ENCODE data around the gene MED15.
"Not testable (repeated sequence)": the region's sequence is repeated elsewhere in the genome, so short reads cannot be mapped to it uniquely, and the experiment has no call there.

Gene MED15

DNA sequence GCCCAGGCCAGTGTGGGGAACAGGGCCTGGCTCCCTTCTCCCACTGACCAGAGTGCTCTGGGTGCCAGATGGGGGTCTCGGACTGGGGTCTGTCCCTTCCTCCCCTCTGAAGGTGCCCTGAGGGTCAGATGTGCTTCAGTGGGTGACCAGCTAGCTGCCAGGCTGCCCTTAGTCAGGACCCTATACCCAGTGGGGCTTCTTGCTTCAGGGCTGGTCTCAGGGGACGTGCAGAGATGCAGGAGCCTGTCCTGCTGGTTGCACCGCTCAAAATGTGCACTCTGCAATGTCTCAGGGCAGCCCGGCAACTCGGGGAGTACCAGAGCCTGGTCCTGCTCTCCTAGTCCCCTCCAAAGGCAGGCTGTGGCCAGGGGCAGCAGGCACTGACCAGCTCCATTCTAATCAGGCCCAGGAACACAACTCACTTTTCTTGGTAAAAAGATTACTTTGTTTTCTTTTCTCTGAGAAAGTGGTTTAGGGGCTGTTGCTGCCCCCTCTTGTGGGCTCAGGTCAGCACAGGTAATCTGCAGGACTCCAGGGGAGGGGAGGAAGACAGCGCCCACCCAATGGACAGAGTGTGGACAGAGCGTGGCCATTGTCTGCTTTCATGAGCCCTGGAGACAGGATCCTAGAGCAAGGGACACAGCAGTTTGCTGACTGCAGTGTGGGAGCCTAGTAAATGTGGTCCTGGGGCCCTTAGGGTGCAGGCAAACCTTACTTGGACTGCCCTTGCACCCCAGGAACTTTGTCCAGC, 80.9 kb downstream of the MED15 start:
- no peak for TF ChIP-seq CTCF (IDR thresholded peaks at IDR 0.05)
- Histone ChIP-seq H3K27ac (no peak overlapping the region), H3K4me3 (no peak overlapping the region)
- DNase-seq (ENCODE audit: low spot score) = no peak

GRCh38 chr22:20588843-20589581, 81.6 kb downstream of the MED15 start:
- no peak for TF ChIP-seq CTCF (IDR thresholded peaks at IDR 0.05)
- H3K27ac ChIP-seq = no peak overlapping the region
- no peak for DNase-seq (ENCODE audit: low spot score)
- no peak overlapping the region for H3K4me3 ChIP-seq

DNA sequence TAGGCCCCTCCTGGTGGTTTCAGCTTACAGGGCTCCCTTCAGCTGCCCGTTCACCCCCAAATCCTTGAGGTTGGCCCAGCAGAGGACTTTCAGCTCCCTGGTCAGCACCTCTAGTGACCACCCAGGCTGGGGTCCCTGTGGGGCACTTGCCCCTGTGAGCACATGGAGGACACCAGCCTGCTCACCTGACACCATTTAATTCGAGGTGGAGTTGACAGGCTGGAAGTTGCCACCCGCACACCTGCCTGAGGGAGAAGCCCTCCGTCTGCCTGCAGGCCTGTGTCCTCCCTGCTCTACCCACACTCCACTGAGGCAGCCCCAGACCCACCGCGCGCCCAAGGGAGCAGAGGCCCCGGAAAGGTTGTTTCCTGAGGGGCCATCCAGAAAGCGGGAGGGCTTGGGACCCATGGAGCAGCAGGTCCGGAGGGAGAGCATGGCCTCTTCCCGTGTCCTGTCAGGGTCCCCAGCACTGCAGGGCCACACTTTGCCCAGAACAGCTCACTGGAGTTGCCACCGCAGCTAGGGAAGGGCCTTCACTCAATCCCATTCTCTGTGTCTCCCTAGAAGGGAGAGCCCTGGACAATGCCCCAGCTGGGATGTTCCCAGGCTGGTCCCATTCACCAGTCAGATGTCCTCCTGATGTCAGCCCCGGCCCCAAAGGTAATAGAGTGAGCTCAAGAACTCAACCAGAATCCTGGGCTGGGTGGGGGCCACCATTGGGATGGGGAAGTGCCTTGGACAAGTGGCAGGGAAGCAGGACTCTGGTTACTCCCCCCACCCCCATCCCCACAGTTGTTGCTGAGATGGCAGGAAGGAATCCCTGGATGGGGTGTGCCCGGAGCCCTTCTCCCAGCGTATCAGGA, 82.4 kb downstream of the MED15 start:
- Histone ChIP-seq H3K4me3 (no peak overlapping the region), H3K27ac (no peak overlapping the region)
- no peak for DNase-seq (ENCODE audit: low spot score)
- TF ChIP-seq CTCF (IDR thresholded peaks at IDR 0.05) = no peak

DNA sequence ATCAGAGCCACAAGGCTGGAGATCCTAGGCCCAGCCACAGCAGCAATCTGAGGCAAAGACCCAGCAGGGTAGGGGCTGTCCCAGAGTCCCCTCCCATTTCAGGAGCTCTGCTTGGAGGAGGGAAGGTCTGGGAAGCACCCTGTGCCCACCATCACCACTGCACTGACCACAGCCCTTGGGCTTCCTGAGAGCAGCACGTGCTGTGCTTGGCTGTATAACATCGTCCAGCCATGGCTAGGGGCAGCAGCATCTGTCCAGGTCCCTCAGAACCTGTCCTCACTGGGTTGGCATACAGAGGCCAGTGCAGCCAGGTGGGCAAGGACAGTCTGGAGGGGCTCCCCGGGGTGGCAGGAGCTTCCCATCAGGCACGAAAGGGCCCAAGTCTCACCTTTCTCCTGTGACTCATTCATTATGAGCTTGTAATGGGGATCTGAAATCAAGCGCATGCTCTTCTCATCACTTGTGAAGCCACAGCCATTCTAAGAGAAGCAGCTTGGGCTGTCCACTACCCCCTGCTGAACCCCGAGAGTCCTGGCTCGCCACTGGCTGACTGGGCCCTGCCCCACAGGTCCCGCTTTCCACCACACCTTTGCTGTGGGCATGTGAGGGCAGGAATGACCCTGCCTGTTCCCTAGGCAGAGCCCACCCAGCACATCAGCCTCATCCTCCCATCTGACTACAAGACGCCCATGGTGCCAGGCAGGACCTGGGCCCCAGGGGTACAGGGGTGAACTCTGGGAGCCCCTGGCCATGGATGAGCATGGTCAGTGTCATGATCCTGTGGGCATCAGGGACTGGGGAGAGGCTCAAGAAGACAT, 83.3 kb downstream of the MED15 start:
- Histone ChIP-seq H3K4me3 (no peak overlapping the region), H3K27ac (no peak overlapping the region)
- no peak for TF ChIP-seq CTCF (IDR thresholded peaks at IDR 0.05)
- DNase-seq (ENCODE audit: low spot score) = no peak

DNA sequence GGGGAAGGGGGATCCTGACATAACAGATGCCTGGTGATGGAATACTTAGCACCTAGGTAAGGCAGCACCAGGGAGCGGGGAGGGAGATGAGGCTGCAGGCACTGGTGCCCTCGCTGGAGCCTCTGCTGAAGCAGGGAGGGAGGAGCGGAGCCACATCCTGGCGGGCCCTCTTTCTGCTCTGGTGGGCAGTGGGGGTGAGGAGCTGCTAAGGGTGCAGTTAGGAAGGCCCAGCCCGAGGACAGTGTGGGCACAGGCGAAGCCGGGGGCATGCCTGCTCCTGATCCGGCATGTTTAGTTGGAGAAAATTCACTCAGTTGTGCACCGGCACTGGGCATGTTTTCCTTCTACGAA, 83.9 kb downstream of the MED15 start:
- H3K27ac ChIP-seq = no peak overlapping the region
- TF ChIP-seq CTCF (IDR thresholded peaks at IDR 0.05) = no peak
- DNase-seq (ENCODE audit: low spot score) = no peak

GRCh38 chr22:20591660-20592310, 84.4 kb downstream of the MED15 start:
- no peak for TF ChIP-seq CTCF (IDR thresholded peaks at IDR 0.05)
- Histone ChIP-seq H3K27ac (no peak overlapping the region), H3K4me3 (no peak overlapping the region)
- DNase-seq (ENCODE audit: low spot score) = no peak

More for the DNA sequence above, 83.9 kb downstream of the MED15 start:
- no peak overlapping the region for H3K4me3 ChIP-seq

GRCh38 chr22:20594038-20594437, 86.6 kb downstream of the MED15 start:
- not testable (repeated sequence) for H3K27ac ChIP-seq; H3K4me3 ChIP-seq; DNase-seq (ENCODE audit: low spot score)

GRCh38 chr22:20594486-20594885, 87.1 kb downstream of the MED15 start:
- not testable (repeated sequence) for DNase-seq (ENCODE audit: low spot score)

More at GRCh38 chr22:20594486-20594885, 87.1 kb downstream of the MED15 start:
- not testable (repeated sequence) for H3K27ac ChIP-seq, H3K4me3 ChIP-seq
